Ovary (tissue), 3 donors: ENCODE data around the gene MIEN1.

ENCODE experiments used
- POLR2A ChIP-seq: fragments of 450-650 bp; IDR thresholded peaks from one replicate; pipeline ENCODE4 v1.6.1; 2017; ENCODE audit warnings: antibody characterized with exemption, mild to moderate bottlenecking, moderate library complexity
- TF ChIP-seq, protein P1 (sequence below), 3 donors: fragments of 450-650 bp in 2 of 3; fragments of 200-600 bp in 1 of 3; IDR thresholded peaks; one replicate each; pipeline versions ENCODE4 v1.5.1 to v1.8.0; 2016 to 2022; ENCODE audit warnings: antibody characterized with exemption in 3 of 3, mild to moderate bottlenecking in 1 of 3
- donor health status: DM: no; HTN: no; CAD: no.

DNA sequence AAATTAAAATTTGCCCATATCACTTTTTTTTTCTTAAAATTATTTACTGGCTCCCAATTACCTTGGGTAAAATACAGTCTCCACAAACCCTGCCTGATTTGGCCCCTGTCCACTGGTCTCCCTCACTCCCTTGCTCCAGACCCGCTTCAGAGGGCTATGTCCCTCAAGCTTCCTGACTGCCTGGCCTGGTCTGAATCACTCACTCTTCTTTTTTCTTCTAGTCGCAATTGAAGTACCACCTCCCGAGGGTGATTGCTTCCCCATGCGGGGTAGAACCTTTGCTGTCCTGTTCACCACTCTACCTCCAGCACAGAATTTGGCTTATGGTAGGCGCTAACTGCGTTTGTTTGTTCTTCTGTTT lies 41.9 kb downstream of the MIEN1 start:
- TF ChIP-seq, protein P1, sequence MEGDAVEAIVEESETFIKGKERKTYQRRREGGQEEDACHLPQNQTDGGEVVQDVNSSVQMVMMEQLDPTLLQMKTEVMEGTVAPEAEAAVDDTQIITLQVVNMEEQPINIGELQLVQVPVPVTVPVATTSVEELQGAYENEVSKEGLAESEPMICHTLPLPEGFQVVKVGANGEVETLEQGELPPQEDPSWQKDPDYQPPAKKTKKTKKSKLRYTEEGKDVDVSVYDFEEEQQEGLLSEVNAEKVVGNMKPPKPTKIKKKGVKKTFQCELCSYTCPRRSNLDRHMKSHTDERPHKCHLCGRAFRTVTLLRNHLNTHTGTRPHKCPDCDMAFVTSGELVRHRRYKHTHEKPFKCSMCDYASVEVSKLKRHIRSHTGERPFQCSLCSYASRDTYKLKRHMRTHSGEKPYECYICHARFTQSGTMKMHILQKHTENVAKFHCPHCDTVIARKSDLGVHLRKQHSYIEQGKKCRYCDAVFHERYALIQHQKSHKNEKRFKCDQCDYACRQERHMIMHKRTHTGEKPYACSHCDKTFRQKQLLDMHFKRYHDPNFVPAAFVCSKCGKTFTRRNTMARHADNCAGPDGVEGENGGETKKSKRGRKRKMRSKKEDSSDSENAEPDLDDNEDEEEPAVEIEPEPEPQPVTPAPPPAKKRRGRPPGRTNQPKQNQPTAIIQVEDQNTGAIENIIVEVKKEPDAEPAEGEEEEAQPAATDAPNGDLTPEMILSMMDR (IDR thresholded peaks at IDR 0.05): no peak
- TF ChIP-seq POLR2A: no peak
